Raji (cell line): ENCODE results near the gene ZNF554.

Experiments
- POLR2A ChIP-seq: IDR thresholded peaks from 2 replicates; pipeline ENCODE4 v1.6.1; 2011; ENCODE audit warnings: low read depth, low read length, control low read depth; ENCODE audit not compliant: insufficient read depth

Gene ZNF554

DNA sequence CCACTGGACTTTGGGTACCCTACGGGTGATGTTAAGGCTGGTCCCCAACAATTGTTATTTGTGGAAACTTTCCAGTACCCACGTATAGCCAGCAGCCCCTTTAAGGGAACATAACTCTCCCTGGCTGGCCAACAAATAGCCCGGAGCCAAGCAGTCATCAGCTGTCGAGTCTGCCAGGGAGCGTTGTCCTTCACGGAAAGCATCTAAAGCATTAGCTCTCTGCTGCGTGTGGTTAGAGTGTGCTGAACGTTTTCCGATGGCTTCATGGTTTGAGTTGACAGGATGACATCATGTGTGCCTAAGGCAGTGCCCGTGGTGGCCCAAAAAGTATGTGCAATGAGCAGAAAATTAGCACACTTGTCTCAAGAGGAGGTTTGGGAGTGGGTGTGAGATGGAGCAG, 44.1 kb downstream of the ZNF554 start:
- TF ChIP-seq POLR2A, result no peak

DNA sequence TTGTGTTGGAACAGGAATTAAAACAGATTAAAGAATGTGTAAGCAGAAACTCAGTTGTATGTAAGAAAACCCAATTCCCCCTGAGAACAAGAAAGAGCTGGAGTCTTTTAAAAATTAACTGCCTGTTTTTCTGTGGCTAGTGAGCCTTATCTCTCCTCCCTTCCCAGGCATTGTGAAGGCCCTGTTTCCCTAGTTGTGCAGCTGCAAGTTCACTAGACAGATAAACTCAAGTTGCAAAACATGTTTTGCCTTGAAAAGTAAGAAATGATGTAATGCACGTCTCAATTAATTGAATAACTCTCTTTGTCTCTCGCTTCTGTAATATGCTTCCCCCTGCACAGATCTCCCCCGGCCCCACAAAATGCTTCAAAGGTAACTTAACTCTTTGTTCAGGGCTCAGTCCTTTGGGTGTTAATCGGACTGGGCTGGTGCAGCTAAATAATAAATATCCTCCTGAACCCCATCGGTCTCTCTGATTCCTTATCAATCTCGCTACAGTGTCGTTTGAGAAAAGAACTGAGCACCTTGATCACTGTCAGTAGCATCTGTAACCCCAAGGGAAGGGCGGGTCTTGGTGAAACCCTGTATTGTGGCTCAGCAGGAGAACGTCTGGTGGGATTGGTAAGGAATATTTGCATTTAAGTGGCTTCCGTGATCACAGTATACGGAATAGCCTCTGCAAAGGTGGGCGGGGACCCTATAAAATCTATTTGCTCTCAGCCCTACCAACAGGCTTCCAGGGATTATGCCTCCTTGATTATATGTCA, 45.8 kb downstream of the ZNF554 start:
- no peak for TF ChIP-seq POLR2A

DNA sequence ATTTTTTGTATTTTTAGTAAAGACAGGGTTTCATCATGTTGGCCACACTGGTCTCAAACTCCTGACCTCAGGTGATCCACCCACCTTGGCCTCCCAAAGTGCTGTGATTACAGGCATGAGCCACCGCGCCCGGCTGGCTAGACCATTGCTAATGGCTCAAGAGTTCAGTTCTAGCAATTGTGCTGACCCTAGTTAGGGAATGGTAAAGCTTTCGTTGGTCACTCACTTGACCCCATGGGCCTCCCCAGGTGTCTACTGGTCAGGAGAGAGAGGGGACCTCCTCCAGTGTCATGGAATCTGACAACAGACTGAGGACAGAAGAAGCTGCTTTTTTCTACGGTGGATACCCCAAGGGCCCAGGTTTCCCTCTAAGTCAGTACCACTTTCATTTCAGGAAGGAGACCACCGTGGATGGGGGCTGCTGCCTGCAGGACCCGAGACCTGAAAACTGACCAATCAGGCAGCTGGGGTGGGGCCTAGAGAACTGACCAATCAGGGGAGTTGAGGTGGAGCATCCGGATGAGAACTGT, 46.9 kb downstream of the ZNF554 start:
- TF ChIP-seq POLR2A, result no peak

DNA sequence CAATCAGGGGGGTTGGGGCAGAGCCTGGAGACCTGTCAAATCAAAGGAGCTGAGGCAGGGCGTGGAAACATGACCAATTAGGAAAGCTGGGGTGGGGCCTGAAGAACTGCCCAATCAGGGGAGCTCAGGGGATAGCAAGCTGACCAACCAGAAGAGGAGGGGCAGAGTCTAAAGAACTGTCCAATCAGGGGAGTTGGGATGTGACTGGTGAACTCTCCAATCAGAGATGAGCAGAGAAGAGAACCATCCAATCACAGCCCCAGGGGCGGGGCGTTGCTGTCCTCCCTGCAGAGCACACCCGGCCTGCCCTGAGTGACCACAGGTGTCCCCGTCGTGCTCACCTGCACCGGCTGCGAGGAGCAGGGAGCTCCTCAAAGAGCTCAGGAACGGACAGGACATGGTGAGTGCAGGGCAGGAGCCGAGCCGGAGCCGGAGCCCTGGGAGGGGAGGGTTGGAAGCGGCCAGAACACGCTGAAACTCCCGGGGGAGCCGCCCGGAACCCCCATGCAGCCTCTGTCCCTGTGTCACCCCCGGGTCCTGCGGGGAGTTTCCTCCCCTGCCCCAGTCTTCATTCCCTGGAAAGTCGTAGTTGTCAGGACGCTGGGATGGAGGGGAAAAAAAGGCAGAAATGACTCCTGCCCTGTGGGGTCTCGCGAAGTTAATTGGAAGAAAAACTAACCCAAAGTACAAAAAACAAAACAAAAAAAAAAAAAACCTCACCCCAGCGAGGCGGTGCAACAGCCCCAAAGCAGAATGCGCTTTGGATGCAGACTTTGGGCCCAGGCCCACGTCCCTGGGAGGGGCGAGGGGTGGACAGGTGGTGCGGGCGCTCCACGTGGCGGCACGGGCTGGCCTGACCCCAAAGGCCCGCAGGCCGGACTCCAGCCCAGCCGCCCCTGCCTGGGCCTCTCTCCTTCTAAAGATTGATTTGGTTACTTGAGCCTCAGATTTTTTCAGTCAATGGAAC, 47.6 kb downstream of the ZNF554 start, which contains the start of gene ZNF556:
ZNF556 (plus strand) TSS at position 311 of the 967 bp plus-strand sequence; CDS start at position 398, 87 bp downstream.
- TF ChIP-seq POLR2A, result no peak

DNA sequence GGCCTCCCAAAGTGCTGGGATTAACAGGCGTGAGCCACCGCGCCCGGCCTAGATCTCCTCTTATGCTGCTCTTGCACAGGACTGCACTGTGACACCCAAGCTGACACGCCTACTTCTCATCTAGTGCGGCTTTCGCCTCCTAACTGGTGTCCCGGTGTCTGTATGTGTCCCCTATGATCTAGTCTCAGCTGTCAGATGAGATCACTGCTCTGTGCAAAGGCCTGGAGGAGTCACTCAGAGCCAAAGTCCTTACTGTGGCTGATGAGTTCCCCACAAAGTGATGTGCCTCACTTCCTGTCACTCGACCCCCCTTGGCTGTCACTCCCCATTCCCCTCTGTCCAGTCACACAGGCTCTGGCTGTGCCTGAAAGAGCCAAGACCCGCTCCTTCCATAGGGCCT, 50.0 kb downstream of the ZNF554 start:
- no peak for TF ChIP-seq POLR2A

DNA sequence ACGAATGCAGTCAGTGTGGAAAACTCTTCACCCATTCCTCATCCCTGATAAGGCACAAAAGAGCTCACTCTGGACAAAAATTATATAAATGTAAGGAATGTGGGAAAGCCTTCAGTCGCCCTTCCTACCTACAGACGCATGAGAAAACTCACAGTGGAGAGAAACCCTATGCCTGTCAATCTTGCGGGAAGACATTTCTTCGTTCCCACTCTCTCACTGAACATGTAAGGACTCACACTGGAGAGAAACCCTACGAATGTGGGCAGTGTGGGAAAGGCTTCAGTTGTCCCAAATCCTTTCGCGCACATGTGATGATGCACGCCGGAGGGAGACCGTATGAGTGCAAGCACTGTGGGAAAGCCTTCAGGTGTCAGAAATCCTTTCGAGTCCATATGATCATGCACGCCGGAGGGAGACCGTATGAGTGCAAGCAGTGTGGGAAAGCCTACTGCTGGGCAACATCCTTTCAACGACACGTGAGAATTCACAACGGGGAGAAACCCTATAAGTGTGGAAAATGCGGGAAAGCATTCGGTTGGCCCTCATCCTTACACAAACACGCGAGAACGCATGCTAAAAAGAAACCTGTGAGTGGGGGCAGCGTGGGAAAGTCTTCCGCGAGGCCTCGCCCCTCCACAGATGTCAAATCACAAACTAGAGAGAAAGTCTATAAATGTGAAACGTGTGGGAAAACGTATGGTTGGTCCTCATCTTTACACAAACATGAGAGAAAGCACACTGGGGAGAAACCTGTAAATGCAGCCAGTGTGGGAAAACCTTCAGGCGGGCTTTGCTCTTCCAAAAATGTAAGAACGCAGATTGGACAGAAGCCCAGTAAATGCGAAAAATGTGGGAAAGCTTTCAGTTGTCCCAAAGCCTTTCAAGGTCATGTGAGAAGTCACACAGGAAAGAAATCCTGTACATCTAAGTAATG, 58.0 kb downstream of the ZNF554 start:
- no peak for TF ChIP-seq POLR2A

DNA sequence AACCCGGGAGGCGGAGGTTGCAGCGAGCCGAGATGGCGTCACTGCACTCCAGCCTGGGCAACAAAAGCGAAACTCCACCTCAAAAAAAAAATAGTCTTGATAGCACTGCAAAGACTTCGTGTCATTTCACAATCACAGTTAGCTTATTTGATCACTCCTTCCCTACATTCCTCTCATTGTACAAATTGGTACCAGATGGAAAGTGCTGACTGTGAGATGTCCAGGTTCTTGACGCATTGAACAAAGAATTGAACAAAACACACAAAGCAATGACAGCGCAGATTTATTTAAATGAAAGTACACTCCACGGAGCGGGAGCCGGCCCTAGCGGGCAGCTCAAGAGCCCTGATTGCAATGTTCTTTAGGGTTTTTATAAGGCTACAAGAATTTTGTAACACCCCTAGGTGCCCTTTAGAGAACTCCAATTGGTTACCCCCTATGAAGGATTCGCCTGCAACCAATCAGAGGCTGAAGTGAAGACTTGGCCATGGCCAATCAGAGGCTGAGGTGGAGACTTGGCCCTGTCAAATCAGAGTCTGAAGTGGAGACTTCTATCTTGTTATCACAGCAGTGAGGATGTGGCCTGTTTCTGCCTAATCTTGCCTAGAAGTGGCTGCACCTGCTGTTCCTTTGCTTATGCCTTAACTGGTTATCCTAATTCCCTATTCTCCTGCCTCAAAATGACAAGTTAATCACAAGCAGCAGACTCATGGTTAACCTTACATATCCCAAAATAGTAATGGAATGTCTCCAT, 64.2 kb downstream of the ZNF554 start:
- no peak for TF ChIP-seq POLR2A

DNA sequence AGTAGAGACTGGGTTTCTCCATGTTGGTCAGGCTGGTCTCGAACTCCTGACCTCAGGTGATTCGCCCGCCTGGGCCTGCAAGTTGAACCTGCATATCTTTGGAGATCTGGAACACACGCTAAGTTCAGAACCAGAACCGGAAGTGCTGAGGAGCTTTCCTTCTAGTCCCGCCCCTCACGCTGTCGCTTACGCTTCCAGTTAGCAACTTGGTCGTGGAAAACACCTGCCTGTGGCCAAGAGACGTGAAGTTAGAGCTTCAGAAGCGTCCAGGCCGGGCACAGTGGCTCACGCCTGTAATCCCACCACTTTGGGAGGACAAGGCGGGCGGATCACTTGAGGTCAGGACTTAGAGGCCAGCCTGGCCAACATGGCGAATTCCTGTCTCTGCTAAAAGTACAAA, 66.1 kb downstream of the ZNF554 start:
- no peak for TF ChIP-seq POLR2A
